Hepatocyte (in vitro differentiated cells): ENCODE measurements around the gene OGDH.

Experiments
- CTCF ChIP-seq: fragments of 200-600 bp; sonication (generic); IDR thresholded peaks from 2 replicates; pipeline ENCODE4 v1.5.1; 2016; ENCODE audit warnings: antibody characterized with exemption, mild to moderate bottlenecking; ENCODE audit not compliant: poor library complexity
- EZH2 ChIP-seq: fragments of 200-600 bp; sonication (generic); IDR thresholded peaks from 2 replicates; pipeline ENCODE4 v1.6.1; 2016; ENCODE audit warnings: antibody characterized with exemption, mild to moderate bottlenecking, borderline replicate concordance
- EZH2phosphoT487 ChIP-seq: fragments of 200-600 bp; sonication (generic); IDR thresholded peaks from one replicate; pipeline ENCODE4 v1.6.1; 2018; ENCODE audit warnings: antibody characterized with exemption, mild to moderate bottlenecking, low read depth, moderate library complexity; ENCODE audit not compliant: unreplicated experiment, severe bottlenecking

DNA sequence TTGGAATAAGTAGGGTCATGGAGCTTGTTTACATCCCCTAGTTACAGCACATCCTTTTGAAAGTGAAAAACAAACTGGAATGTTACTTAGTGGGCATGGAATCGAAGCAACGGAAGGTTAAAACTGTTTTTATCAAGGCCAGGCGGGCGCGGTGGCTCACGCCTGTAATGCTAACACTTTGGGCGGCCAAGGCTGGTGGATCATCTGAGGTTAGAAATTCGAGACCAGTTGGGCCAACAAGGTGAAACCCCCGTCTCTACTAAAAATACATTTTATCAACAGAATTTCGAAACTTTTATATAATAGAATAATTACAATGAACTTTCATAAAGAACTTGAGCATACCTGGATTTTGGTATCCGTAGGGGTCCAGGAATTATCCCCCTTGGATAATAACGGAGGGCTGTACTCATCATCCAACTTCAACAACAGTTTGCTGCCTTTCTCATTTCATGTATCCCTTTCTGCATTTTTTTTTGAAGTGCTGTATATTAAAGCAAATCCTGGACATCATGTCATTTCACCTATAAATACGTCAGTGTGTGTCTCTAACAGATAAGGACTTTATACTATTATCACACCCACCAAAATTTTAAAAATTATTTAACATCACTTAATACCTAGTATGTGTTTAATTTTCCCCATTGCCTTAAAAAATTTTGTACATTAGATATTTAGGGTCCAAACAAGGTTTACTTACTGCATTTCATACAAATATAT, 23.1 kb upstream of the OGDH start:
- no peak for TF ChIP-seq CTCF
- TF ChIP-seq EZH2phosphoT487 = no peak
- no peak for TF ChIP-seq EZH2
